Measurements from ENCODE around the gene RAB40C.

The RAB40C gene

DNA sequence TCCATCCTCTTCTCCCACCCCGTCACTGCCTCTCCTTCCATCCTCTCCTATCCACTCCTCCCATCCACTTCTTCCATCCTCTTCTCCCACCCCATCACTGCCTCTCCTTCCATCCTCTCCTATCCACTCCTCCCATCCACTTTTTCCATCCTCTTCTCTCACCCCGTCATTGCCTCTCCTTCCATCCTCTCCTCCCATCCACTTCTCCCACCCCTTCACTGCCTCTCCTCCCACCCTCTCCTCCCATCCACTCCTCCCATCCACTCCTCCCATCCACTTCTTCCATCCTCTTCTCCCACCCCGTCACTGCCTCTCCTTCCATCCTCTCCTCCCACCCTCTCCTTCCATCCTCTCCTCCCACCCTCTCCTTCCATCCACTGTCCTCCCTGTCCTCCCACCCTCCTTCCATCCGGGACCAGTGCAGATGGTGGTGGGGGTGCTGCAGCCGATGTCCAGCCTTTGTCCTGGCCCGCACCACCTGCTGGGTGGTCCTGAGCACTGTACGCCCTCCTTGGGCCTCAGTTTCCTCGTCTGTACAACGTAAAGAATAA is 42.0 kb downstream of the RAB40C start:
- no peak for TF ChIP-seq SIN3A (IDR thresholded peaks at IDR 0.05; ENCODE audit: borderline replicate concordance, insufficient read depth, low read length)
- TF ChIP-seq FOXP2 (optimal IDR thresholded peaks at IDR 0.05; ENCODE audit: borderline replicate concordance, extremely low read depth, extremely low read length, insufficient read depth): no peak
- TF ChIP-seq, protein P1, sequence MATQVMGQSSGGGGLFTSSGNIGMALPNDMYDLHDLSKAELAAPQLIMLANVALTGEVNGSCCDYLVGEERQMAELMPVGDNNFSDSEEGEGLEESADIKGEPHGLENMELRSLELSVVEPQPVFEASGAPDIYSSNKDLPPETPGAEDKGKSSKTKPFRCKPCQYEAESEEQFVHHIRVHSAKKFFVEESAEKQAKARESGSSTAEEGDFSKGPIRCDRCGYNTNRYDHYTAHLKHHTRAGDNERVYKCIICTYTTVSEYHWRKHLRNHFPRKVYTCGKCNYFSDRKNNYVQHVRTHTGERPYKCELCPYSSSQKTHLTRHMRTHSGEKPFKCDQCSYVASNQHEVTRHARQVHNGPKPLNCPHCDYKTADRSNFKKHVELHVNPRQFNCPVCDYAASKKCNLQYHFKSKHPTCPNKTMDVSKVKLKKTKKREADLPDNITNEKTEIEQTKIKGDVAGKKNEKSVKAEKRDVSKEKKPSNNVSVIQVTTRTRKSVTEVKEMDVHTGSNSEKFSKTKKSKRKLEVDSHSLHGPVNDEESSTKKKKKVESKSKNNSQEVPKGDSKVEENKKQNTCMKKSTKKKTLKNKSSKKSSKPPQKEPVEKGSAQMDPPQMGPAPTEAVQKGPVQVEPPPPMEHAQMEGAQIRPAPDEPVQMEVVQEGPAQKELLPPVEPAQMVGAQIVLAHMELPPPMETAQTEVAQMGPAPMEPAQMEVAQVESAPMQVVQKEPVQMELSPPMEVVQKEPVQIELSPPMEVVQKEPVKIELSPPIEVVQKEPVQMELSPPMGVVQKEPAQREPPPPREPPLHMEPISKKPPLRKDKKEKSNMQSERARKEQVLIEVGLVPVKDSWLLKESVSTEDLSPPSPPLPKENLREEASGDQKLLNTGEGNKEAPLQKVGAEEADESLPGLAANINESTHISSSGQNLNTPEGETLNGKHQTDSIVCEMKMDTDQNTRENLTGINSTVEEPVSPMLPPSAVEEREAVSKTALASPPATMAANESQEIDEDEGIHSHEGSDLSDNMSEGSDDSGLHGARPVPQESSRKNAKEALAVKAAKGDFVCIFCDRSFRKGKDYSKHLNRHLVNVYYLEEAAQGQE (IDR thresholded peaks at IDR 0.05; ENCODE audit: insufficient read depth in 1 of 2, low read depth in 2 of 2, low read length in 2 of 2): no peak
- TF ChIP-seq TAF1 (IDR thresholded peaks at IDR 0.05; ENCODE audit: borderline replicate concordance, insufficient read depth, low read length): no peak
- TF ChIP-seq POLR2AphosphoS5 (IDR thresholded peaks at IDR 0.05; ENCODE audit: low read depth, low read length): no peak

DNA sequence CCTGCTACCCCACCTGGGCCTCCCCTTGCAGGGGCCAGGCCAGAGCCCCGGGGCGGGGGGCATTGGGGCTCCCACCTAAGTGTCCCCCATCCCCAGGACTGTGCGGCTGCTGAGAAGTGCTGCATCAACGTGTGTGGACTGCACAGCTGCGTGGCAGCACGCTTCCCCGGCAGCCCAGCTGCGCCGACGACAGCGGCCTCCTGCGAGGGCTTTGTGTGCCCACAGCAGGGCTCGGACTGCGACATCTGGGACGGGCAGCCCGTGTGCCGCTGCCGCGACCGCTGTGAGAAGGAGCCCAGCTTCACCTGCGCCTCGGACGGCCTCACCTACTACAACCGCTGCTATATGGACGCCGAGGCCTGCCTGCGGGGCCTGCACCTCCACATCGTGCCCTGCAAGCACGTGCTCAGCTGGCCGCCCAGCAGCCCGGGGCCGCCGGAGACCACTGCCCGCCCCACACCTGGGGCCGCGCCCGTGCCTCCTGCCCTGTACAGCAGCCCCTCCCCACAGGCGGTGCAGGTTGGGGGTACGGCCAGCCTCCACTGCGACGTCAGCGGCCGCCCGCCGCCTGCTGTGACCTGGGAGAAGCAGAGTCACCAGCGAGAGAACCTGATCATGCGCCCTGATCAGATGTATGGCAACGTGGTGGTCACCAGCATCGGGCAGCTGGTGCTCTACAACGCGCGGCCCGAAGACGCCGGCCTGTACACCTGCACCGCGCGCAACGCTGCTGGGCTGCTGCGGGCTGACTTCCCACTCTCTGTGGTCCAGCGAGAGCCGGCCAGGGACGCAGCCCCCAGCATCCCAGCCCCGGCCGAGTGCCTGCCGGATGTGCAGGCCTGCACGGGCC is 42.8 kb downstream of the RAB40C start:
- TF ChIP-seq FOXP2 (optimal IDR thresholded peaks at IDR 0.05; ENCODE audit: borderline replicate concordance, extremely low read depth, extremely low read length, insufficient read depth) (no peak), SIN3A (IDR thresholded peaks at IDR 0.05; ENCODE audit: borderline replicate concordance, insufficient read depth, low read length) (no peak), POLR2AphosphoS5 (IDR thresholded peaks at IDR 0.05; ENCODE audit: low read depth, low read length) (no peak), TAF1 (IDR thresholded peaks at IDR 0.05; ENCODE audit: borderline replicate concordance, insufficient read depth, low read length) (no peak)
- TF ChIP-seq, protein P1 (IDR thresholded peaks at IDR 0.05; ENCODE audit: insufficient read depth in 1 of 2, low read depth in 2 of 2, low read length in 2 of 2): no peak

DNA sequence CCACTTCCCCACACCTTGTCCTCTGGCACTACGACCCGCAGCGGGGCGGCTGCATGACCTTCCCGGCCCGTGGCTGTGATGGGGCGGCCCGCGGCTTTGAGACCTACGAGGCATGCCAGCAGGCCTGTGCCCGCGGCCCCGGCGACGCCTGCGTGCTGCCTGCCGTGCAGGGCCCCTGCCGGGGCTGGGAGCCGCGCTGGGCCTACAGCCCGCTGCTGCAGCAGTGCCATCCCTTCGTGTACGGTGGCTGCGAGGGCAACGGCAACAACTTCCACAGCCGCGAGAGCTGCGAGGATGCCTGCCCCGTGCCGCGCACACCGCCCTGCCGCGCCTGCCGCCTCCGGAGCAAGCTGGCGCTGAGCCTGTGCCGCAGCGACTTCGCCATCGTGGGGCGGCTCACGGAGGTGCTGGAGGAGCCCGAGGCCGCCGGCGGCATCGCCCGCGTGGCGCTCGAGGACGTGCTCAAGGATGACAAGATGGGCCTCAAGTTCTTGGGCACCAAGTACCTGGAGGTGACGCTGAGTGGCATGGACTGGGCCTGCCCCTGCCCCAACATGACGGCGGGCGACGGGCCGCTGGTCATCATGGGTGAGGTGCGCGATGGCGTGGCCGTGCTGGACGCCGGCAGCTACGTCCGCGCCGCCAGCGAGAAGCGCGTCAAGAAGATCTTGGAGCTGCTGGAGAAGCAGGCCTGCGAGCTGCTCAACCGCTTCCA is 43.6 kb downstream of the RAB40C start:
- TF ChIP-seq, protein P1 (IDR thresholded peaks at IDR 0.05; ENCODE audit: insufficient read depth in 1 of 2, low read depth in 2 of 2, low read length in 2 of 2): no peak

DNA sequence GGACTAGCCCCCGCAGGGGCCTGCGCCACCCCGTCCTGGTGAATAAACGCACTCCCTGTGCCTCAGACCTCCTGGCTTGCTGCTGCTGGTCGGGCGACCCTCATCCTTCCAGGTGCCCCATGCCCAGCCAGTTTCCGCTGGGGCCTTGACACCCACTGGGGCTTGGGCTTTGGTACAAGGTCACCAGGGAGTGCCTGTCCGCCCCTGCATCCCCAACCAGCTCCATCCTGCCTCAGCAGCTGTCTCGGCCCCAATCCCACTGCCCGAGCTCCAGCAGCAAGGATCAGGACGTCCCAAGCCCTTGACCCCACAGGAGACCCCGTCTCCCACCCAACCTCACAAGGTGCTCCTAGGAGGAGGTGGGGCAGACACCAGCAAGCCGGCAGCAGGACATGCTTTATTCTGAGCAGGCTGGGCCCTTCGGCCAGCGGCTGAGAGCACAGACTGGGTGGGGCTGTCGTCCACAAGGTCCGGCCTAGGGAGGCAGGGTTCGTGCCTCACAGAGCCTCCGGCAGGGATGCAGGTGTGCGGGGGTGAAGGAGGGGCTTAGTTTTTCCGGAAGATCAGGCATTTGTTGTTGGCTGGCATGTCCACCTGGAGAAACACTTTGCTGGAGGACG is 44.3 kb downstream of the RAB40C start:
- TF ChIP-seq FOXP2 (optimal IDR thresholded peaks at IDR 0.05; ENCODE audit: borderline replicate concordance, extremely low read depth, extremely low read length, insufficient read depth) (no peak), SIN3A (IDR thresholded peaks at IDR 0.05; ENCODE audit: borderline replicate concordance, insufficient read depth, low read length) (no peak), TAF1 (IDR thresholded peaks at IDR 0.05; ENCODE audit: borderline replicate concordance, insufficient read depth, low read length) (no peak), POLR2AphosphoS5 (IDR thresholded peaks at IDR 0.05; ENCODE audit: low read depth, low read length) (no peak)
- TF ChIP-seq, protein P1 (IDR thresholded peaks at IDR 0.05; ENCODE audit: insufficient read depth in 1 of 2, low read depth in 2 of 2, low read length in 2 of 2): no peak
